Measurements from ENCODE around the gene CIDEA. TPM values are rescaled to one million over a fixed set of nuclear protein-coding genes. Genes with fewer than 3 reads are reported as not detected.

CIDEA gene
- total RNA-seq, 1 experiment from 2014 or later = not detected

DNA sequence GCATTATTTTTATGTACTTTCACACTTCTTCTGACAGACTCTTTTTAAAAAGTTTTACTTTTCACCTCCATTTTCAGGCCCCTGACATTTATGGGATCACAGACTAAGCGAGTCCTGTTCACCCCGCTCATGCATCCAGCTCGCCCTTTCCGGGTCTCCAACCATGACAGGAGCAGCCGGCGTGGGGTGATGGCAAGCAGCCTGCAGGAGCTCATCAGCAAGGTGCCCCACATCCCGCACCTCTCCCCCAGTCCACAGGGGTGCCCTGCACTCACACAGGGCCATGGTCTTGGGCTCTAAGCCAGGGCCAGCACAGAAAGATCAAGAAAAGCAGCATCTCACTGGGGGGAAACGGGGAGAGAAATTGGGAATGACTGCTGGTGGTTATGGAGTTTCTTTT is 8.6 kb downstream of the CIDEA start:
- no peak for DNase-seq (ENCODE audit: extremely low read depth, low read depth)

DNA sequence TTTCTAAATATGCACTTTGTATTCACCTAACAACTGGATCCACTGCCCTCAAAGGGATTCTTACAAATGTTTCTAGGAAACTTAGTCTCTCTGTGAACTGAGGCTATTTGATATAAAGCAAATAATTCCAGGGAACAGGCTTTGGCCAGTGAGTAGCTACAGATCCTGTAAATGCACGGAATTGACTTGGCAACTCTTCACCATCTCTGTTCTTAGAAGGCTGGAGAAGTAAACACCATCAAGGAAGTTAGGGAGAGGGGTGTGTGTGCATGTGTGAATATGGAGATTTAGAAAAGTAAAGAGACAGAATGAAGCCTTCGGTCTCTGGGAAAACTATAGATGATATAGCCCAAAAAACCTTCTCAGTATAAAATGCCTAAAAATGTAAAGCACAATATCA is 10.7 kb downstream of the CIDEA start:
- no peak for DNase-seq (ENCODE audit: extremely low read depth, low read depth)

DNA sequence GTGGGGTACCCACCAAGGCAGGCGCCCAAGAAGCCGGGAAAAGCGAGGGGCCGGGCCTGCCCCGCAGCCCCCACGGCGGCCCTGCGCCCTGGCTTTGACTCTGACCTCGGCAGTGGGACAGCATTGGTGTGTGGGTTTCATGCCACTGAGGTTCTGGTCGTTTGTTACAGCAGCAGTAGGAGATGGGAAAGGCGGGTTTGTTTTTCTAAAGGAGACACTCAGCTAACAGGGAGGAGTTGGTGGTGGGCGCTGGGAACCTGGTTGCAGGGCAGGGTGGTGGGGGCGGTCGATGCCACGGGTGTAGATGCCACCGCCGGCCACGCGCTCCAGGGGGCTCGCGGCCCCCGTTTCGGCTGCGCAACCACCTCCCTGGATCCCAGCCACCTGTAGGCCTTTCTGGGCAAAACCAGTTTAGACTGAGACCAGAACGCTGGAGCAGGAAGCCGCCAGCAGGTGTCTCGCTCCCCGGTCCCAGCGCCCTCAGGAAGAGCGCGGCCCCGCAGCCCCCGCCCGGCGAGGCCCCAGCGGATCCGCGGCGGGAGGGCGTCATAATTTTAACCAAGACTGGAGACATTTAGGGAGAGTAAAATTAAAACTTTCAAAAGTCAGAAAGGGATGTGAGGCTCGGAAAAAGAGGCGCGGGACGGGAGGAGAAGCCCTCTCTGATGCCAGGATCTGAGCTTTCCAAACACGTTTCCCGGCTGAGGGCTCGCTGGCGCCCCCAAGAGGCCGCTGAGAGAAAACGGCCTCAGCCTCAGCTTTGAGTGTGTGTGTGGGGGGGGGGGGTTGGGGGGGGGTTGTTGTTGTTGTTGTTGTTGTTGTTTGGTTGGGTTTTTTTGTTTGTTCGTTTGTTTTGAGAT is 17.4 kb downstream of the CIDEA start:
- DNase-seq (ENCODE audit: extremely low read depth, low read depth) = peak; percentile 75

DNA sequence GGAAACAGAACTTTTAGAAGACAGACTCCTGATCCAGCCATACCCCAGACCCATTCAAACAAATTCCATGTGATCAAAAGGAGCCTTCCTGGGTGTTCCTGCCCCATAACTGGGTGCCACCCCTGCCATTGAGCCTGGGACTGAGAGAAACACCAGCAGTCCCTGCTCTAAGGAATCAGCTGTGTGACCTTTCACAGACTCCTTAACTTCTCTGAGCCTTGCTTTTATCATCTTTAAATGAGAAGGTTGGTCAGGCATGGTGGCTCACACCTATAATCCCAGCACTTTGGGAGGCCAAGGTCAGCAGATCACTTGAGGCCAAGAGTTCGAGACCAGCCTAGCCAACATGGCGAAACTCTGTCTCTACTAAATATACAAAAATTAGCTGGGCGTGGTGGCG is 20.6 kb downstream of the CIDEA start:
- no peak for DNase-seq (ENCODE audit: extremely low read depth, low read depth)

DNA sequence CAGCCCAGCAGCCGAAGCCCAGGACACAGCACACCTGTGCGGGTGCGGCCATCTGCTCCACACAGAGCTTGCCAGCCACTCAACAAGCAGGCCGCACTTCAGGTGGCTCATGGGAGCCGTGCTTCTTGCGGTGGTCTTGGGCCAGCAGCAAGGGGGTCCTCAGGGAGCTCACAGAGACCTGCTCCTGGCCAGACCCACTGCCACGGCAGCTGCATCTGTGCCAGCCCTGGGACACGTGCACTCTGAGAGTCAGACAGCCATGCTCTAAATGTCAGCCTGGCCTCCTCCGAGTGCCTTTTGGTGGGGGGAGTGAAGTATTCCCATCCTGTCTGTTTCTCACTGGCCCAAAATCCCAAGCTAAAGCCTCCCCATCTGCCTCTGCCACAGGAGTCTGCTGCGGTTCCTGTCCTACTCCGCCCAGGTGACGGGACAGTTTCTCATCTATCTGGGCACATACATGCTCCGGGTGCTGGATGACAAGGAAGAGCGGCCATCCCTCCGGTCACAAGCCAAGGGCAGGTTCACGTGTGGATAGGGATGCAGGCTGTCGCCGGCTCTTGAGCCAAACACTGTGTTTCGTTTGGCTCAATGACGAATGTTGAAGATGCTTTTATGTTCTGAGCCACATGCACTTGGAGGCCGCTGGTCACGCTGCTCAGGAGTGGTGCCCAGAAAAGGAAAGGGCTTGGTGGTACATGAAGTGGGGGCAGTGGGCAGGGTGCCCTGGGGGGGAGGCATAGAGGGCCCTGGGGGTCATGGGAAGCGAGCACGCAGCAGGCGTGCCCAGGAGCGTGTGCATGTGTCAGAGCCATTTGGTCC is 22.8 kb downstream of the CIDEA start:
- no peak for DNase-seq (ENCODE audit: extremely low read depth, low read depth)

DNA sequence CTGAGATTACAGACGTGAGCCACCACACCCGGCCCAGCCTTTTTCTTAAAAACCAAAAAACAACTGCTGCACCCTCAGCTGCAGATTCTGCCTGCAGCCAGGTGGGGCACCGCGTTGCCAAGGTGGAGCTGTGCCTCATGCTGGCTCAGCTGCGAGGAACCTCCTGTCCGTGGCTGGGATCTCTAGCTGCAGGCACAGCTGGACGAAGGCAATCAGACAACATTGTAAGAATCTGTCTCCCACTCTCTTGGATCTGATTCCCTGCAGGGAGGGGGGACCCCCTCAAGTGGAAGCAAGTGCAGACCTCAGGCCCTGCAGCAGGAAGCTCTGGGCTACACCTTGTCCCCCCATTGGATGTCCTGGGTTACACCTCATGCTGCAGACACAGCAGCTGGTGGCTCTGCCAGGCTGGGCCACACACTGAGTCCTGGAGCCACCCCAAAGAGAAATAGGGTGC is 24.1 kb downstream of the CIDEA start:
- DNase-seq (ENCODE audit: extremely low read depth, low read depth) = no peak

DNA sequence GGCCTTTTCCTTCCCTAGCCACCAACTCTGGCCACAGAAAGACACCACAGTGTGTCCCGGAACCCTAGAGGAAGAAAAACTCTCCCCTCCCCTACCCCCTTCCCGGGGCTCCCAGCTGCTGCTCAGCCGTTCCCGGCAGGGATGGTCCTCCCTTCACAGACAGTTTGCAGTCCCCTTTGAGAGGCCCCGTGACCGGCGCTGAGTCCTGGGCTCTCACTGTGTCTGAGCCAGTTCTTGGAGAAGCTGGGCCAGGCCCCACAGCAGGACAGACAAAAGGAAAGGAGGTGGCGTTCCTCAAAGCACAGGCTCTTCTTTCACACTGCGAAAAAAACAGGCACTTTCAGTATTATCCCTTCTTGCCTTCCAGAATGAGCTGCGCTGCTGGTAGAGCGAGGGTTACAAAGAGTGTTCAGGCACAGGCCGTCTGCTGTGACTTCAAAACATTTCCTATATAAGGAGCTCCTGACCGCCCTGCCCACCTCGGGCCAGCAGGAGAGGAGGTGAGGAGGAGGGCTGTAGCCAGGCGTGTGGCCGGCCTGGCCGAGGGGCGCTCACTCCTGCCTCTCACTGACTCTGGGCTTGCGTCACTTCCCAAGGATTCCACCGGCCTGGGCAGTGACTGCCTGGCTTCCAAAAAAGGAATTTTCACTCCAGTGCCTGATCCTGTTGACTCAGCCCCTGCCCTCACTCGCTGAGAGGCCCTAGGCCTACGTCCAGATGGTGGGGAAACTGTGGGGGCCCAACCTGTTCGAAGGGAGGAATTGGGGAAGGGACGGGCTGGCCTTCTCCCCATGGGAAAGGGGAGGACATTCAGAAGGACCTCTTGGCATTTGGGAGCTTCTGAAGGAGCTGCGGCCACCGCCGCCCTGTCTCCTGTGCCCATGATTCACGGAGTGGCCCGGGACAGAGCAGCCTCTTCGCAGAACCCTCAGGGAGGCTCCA is 24.9 kb downstream of the CIDEA start:
- DNase-seq (ENCODE audit: extremely low read depth, low read depth) = no peak

DNA sequence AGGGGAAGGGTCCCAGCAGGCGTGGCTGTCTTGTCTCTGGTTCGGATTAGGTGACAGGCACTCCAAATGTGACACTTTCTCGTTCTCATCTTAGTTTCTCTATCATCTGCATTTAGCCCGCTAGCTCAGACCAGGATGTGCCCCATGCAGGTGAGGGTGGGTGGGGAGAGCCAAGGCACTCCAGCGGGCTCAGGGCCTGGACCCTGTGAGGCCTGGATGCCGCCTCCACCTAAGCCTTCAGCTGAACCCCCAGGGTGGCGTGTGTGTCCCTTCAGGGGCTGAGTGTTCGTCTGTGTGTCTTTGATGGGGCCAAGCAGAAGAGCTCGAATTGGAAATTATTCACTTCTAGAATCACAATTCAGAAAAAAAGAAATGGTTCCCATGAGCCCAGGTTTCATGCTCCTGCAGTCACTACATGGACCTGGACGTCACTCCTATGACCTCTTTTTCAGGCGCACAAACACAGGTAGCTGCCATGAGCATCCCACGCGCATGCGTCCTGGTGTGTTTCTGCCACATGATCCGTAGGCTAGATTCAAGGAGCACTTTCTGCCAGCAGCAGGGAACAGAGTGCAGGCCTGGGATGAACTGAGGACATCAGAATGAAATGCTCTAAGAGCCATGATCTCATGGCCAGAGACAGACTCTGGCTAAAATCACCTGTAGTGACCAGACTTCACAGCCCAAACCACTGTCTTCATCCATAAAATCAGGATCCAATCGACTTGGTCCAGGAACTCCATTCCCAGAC is 25.8 kb downstream of the CIDEA start:
- no peak for DNase-seq (ENCODE audit: extremely low read depth, low read depth)

DNA sequence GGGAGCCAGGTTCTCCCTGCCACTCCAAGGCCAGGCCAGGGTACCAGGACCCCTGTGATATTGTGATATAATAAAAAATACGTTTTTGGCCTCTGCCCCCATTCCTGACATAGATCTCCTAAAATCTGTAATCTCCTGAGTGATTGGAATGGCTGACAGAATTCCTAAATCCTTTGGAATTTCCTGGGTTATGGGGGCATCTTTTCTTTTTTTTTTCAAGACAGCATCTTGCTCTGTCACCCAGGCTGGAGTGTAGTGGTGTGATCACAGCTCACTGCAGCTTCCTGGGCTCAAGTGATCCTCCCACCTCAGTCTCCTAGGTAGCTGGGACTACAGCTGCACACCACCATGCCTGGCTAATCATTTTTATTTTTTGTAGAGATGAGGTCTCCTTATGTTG is 27.7 kb downstream of the CIDEA start:
- DNase-seq (ENCODE audit: extremely low read depth, low read depth) = no peak

DNA sequence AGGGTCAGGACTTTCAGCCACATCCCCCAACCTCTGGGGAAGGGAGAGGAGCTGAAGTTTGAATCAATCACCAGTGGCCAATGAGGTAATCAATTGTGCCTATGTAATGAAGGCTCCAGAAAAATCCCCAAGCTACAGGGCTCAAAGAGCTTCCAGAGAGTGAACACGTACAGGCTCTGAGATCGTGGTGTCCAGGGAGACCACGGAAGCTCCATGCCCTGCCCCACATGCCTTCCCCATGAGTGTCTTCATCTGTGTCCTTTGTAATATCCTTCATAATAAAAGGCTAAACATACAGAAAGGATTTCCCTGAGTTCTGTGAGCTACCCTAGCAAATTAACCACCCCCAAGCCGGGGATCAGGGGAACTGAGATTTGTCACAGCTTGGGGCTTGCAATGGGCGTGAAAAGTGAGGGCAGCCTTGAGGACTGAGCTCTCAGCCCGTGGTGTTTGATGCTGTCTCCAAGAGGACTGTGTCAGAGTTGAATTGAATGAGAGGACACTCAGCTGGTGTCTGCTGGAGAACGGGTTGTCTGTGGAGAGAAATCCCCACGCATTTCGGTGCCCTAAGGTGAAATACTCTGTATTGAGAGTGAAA is 28.4 kb downstream of the CIDEA start:
- DNase-seq (ENCODE audit: extremely low read depth, low read depth) = no peak

DNA sequence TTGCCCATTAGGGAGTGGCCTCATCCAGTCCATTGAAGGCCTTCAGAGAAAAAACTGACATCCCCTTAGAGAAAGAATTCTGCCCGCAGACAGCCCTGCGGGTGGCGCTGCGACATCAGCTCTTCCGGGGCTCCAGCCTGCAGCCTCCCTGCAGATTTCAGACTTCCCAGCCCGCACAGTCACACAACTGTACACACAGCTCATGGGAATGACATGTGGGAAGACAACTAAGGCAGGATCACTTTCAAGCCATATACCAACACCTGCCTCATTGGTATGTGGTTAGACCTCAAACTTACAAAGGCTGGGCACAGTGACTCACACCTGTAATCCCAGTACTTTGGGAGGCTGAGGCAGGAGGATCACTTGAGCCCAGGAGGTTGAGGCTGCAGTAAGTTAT is 29.1 kb downstream of the CIDEA start:
- no peak for DNase-seq (ENCODE audit: extremely low read depth, low read depth)

DNA sequence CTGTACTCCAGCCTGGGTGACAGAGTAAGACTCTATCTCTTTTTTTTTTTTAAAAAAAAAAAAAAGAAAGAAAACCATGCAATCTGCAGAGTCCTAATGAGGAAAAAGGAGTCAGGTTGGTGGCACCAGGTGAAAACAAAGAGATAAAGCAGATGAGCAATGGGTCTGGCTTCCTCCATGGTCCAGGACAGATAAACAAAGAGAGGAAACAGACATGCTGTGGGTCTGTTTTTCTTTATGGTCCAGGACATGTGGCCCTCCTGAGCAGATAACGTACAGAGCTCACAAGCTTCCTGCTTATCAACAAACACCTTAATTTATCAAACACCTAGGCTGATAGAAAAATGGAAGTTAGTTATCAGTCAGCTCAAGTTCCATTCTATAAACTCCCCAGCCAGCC is 29.5 kb downstream of the CIDEA start:
- DNase-seq (ENCODE audit: extremely low read depth, low read depth) = no peak

DNA sequence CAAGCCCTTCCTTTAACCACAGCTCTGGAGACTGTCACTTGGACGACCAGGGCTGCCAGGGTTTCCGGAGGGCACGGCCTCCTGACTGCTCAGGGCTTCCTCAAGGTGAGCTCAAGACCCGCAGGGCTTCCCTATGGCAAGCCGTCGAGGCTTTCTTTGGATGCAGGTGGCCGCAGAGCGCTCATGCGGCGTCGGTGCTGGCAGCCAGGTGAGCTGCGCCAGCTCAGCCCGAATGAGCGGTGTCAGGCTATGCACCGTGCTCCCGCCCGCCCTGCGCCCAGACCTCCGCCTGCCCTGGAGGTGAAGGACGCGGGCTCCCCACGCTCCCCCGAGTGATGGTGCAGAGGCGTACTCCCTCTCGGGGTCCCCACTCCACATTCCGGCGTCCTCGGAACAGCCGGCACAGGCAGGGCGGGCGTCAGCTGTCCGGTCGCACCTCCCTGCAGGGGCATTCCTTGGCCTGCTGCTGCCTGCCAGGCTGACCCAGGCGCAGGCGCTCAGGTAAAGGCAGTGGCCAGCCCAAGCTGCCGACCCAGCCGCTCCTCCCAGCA is 33.0 kb downstream of the CIDEA start:
- DNase-seq (ENCODE audit: extremely low read depth, low read depth) = no peak

DNA sequence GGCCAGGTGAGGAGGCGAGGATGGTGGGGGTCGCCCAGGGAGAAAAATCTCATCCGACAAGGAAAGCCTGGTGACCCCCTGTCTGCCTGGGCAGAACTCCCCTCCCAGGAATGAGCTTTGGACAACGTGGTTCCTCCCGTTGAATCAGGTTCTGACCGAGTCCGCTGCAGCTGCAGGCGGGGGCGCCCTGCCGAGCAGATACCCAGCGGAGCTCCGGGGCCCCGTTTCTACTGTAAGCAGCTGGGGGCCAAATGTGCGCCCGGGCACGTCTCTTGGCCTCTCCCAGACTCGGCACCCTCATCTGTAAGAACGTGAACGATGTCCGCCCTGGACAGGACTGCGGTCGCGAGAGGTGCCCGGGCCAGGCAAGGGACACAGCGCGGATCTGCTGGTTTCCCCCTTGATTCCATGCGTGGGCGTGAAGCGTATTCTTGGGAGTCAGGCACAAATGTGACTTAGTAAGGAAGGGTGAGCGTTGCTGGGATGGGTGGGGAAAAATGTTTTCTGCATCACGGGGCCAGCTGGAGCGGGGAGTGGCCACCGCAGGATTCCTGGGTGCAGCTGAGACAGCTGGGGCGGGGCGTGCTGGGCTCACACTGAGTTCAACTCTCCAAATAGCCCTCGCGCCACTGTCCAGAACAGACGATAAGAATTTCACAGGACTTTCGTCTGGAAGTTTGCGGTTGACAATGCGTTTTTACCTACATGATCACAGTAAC is 33.7 kb downstream of the CIDEA start:
- peak; percentile 15 for DNase-seq (ENCODE audit: extremely low read depth, low read depth)

DNA sequence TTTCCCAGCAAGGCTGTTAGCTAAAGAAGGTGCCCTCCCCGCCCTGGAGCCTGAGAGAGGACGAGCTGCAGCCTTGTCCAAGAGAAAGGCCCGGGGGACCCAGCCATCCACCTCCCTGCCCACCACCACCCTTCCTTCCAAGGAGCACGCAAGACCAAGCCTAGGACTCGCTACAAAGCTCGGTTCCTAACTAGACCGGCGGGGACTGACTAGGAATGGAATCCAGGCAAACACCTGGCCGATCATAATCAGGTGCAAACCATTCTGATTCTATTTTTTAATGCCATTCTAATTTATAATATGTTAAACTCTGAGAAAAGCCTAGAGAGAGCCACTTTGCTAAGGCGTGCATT is 34.2 kb downstream of the CIDEA start:
- DNase-seq (ENCODE audit: extremely low read depth, low read depth) = no peak

DNA sequence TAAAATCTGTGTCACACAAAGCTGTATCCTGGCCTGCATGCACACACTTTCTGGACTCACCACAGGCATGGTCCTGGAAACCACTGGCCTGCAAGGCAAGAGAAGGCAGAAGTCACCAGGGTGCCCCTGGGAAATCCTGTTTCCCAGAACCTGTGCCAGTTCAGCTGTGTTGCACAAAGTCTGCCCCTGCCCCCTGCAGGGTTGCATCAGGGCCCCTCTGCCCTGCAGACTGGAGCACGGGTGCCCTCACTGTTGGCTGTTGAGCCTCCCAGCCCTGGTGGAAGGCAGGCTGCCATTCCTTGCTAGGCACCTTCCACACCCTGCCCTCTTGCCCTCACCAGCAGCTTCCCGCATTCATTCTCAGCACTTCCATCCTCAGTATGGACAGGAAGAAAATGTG is 35.9 kb downstream of the CIDEA start:
- no peak for DNase-seq (ENCODE audit: extremely low read depth, low read depth)

DNA sequence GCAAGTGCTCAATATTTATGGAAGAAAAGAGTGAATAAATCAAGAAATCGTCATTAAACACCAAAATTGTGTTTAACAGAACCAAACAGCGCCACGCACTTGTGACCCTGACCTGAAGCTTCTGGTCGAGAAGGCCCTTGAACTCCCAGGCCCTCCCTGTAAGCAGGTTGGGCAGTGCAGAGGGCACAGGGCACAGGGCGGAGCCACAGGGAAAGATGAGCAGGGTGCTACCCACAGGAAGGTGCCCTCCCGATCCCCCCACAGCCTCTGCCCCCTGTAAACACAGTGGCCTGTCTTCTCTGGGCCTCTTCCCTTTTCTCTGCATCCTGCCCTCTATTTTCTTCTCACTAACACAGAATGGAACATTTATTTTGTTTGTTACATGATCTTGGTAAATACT is 37.0 kb downstream of the CIDEA start:
- no peak for DNase-seq (ENCODE audit: extremely low read depth, low read depth)

DNA sequence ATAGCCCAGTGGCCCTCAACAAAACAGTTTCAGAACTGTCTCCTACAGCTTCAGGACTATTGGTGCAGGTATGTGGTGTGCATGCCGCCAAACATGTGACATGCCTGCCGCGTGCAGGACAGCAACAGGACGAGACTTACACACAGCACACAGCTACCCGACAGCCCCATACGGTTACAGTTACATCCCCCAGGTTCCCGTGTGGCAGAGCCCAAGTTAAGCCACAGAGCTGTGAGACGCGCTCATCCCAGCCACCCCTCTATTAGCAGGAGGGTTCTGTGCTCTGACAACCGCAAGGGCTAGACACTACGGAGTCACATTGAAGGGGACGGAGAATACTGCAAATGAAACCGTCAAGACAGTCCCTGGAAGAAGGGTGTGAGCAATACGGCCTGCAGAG is 37.5 kb downstream of the CIDEA start:
- no peak for DNase-seq (ENCODE audit: extremely low read depth, low read depth)

DNA sequence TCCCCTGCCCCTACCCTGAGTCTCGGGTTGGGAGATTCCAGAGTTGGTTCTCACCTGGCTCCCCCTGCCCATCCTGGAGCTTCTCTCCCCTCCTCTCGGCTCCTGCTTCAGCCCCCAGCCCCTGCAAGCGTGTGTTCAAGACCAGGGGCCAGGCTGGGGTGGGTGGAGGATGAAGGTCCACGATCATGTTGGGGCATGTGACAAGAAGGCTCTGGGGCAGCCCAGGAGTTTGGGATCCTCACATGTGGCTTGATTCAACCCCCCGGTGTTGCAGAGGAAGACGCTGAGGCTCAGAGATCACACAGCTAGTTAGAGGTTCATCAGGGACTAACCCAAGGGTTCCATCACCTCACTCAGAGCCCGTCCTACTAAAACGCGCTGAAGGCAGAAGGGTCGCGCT is 39.7 kb downstream of the CIDEA start:
- DNase-seq (ENCODE audit: extremely low read depth, low read depth) = no peak

Measured in NCI-H460 (cell line).